Endothelial cell of umbilical vein (primary cell): ENCODE data around the gene SH3GL1.

Source experiments
- CTCF ChIP-seq, 2 donors: IDR thresholded peaks; 1 replicate in 1 of 2; 2 replicates in 1 of 2; pipeline ENCODE4 v1.5.1; 2011; ENCODE audit warnings: low read length in 2 of 2, mild to moderate bottlenecking in 2 of 2, moderate library complexity in 2 of 2, control low read depth in 1 of 2, inconsistent platforms in 1 of 2, low read depth in 1 of 2; ENCODE audit not compliant: insufficient read depth in 1 of 2; ENCODE audit errors: extremely low read depth in 1 of 2
- FOS ChIP-seq: IDR thresholded peaks from 2 replicates; pipeline ENCODE4 v1.6.1; 2011; ENCODE audit warnings: mild to moderate bottlenecking, low read length, moderate library complexity, borderline replicate concordance; ENCODE audit not compliant: insufficient read depth
- MAX ChIP-seq: IDR thresholded peaks from 2 replicates; pipeline ENCODE4 v1.6.1; 2011; ENCODE audit not compliant: insufficient read depth, insufficient read length
- MYC ChIP-seq: IDR thresholded peaks from one replicate; pipeline ENCODE4 v1.6.1; 2011; ENCODE audit warnings: mild to moderate bottlenecking, low read depth, low read length
- POLR2A ChIP-seq: IDR thresholded peaks from 2 replicates; pipeline ENCODE4 v1.6.1; 2012; ENCODE audit warnings: low read depth, mild to moderate bottlenecking, control low read depth, low read length

- no peak for TF ChIP-seq MAX
- no peak for TF ChIP-seq CTCF (IDR thresholded peaks at IDR 0.05; ENCODE audit: extremely low read depth in 1 of 2, insufficient read depth in 1 of 2, low read depth in 1 of 2, low read length in 2 of 2)
- TF ChIP-seq POLR2A, result no peak
- TF ChIP-seq FOS, result no peak
- no peak for TF ChIP-seq MYC
Measured at GRCh38 chr19:4319067-4319718, 81.2 kb downstream of the SH3GL1 start.
